WTC11 (cell line): ENCODE data around the gene CBX1. TPM values are rescaled to one million over a fixed set of nuclear protein-coding genes. Genes with fewer than 3 reads are reported as not detected.

ENCODE experiments used
- ATAC-seq: fragments of 200-7000 bp; cut with Tn5 transposase; 2 replicates; pipeline ENCODE4 v1.10.0; 2021; ENCODE audit warnings: mild to moderate bottlenecking, moderate library complexity
- CTCF ChIA-PET: fragments of 300-600 bp; sonication (Branson Sonifier 250); formaldehyde crosslinking; loops from one replicate; lab custom pipeline; 2021; ENCODE audit warnings: antibody characterized with exemption; lab: Charles Lee
- POLR2A ChIA-PET: fragments of 350-600 bp; sonication (Branson Sonifier 250); formaldehyde crosslinking; loops from one replicate; lab custom pipeline; 2021; ENCODE audit warnings: antibody characterized with exemption; lab: Charles Lee
- DNase-seq: peaks from one replicate; pipeline ENCODE4 v3.0.0; 2021; ENCODE audit warnings: low spot score
- H3K27ac Mint-ChIP-seq: 2 replicates; pipeline ENCODE4 v1.8.0; 2021; ENCODE audit warnings: mixed read lengths
- H3K27me3 Mint-ChIP-seq: 2 replicates; pipeline ENCODE4 v1.8.0; 2021; ENCODE audit warnings: low read depth, mild to moderate bottlenecking, moderate library complexity, mixed read lengths
- H3K36me3 Mint-ChIP-seq: 2 replicates; pipeline ENCODE4 v1.8.0; 2021; ENCODE audit warnings: mixed read lengths
- H3K4me1 Mint-ChIP-seq: 2 replicates; pipeline ENCODE4 v1.8.0; 2022; ENCODE audit warnings: mixed read lengths
- H3K4me3 Mint-ChIP-seq: 2 replicates; pipeline ENCODE4 v1.8.0; 2021; ENCODE audit warnings: mild to moderate bottlenecking, moderate library complexity, mixed read lengths
- H3K9me3 Mint-ChIP-seq: 2 replicates; pipeline ENCODE4 v1.8.0; 2021; ENCODE audit warnings: mixed read lengths
- E2F4 ChIP-seq: sonication (generic); formaldehyde crosslinking; IDR thresholded peaks from 2 replicates; pipeline ENCODE4 v1.8.1; 2022; ENCODE audit warnings: low read depth, mild to moderate bottlenecking, moderate library complexity, missing genetic modification reagents, borderline replicate concordance
- ELF4 ChIP-seq: sonication (generic); formaldehyde crosslinking; IDR thresholded peaks from 2 replicates; pipeline ENCODE4 v1.8.1; 2022; ENCODE audit warnings: low read depth, mild to moderate bottlenecking, moderate library complexity, missing genetic modification reagents
- GRHL2 ChIP-seq: fragments of 250-450 bp; sonication (Bioruptor Pico); IDR thresholded peaks from 2 replicates; pipeline ENCODE4 v1.8.0; 2022; ENCODE audit warnings: mild to moderate bottlenecking, moderate library complexity; ENCODE audit not compliant: insufficient replicate concordance, severe bottlenecking
- HMGA2 ChIP-seq: fragments of 250-450 bp; sonication (Bioruptor Pico); IDR thresholded peaks from 2 replicates; pipeline ENCODE4 v1.4.0; 2021; ENCODE audit warnings: mild to moderate bottlenecking, moderate library complexity
- JAZF1 ChIP-seq: fragments of 250-450 bp; sonication (Bioruptor Pico); IDR thresholded peaks from 2 replicates; pipeline ENCODE4 v1.9.0; 2021; ENCODE audit warnings: moderate library complexity, mild to moderate bottlenecking, inconsistent platforms
- KAT7 ChIP-seq: sonication (generic); formaldehyde crosslinking; IDR thresholded peaks from 2 replicates; pipeline ENCODE4 v1.8.1; 2023; ENCODE audit warnings: missing genetic modification reagents, mild to moderate bottlenecking, borderline replicate concordance
- MLX ChIP-seq: sonication (generic); formaldehyde crosslinking; IDR thresholded peaks from 2 replicates; pipeline ENCODE4 v1.8.1; 2023; ENCODE audit warnings: mild to moderate bottlenecking, missing genetic modification reagents, moderate library complexity
- NFATC4 ChIP-seq: fragments of 250-450 bp; sonication (Bioruptor Pico); IDR thresholded peaks from 2 replicates; pipeline ENCODE4 v1.9.0; 2021; ENCODE audit warnings: mild to moderate bottlenecking
- NR2C2 ChIP-seq: sonication (generic); formaldehyde crosslinking; IDR thresholded peaks from 2 replicates; pipeline ENCODE4 v1.8.0; 2022; ENCODE audit warnings: mild to moderate bottlenecking, missing genetic modification reagents
- PREB ChIP-seq: sonication (generic); formaldehyde crosslinking; IDR thresholded peaks from 2 replicates; pipeline ENCODE4 v1.8.1; 2022; ENCODE audit warnings: mild to moderate bottlenecking, missing genetic modification reagents, moderate library complexity, borderline replicate concordance
- SMAD3 ChIP-seq: sonication (generic); formaldehyde crosslinking; IDR thresholded peaks from 2 replicates; pipeline ENCODE4 v1.8.0; 2022; ENCODE audit warnings: missing genetic modification reagents, mild to moderate bottlenecking, borderline replicate concordance
- TCF7 ChIP-seq: sonication (generic); formaldehyde crosslinking; IDR thresholded peaks from 2 replicates; pipeline ENCODE4 v1.8.0; 2022; ENCODE audit warnings: mild to moderate bottlenecking, low read depth, missing genetic modification reagents, moderate library complexity
- ZNF219 ChIP-seq: sonication (generic); formaldehyde crosslinking; IDR thresholded peaks from 2 replicates; pipeline ENCODE4 v1.8.0; 2023; ENCODE audit warnings: missing genetic modification reagents, mild to moderate bottlenecking, borderline replicate concordance
- ZNF317 ChIP-seq: sonication (generic); formaldehyde crosslinking; IDR thresholded peaks from 2 replicates; pipeline ENCODE4 v1.8.1; 2023; ENCODE audit warnings: low read depth, mild to moderate bottlenecking, moderate library complexity, missing genetic modification reagents, borderline replicate concordance
- total RNA-seq: library from RNA; stranded (reverse); gene quantifications from 3 replicates; pipeline ENCODE4 v1.2.3, GENCODE V29; 2021
- TF ChIP-seq, protein P1 (sequence below): sonication (generic); formaldehyde crosslinking; IDR thresholded peaks from 2 replicates; pipeline ENCODE4 v1.8.1; 2023; ENCODE audit warnings: mild to moderate bottlenecking, missing genetic modification reagents
- TF ChIP-seq, protein P2 (sequence below): fragments of 250-450 bp; sonication (Bioruptor Pico); IDR thresholded peaks from 2 replicates; pipeline ENCODE4 v1.9.0; 2021; ENCODE audit warnings: mild to moderate bottlenecking
- TF ChIP-seq, protein P3 (sequence below): sonication (generic); formaldehyde crosslinking; IDR thresholded peaks from 2 replicates; pipeline ENCODE4 v1.8.0; 2022; ENCODE audit warnings: mild to moderate bottlenecking, missing genetic modification reagents
- TF ChIP-seq, protein P4 (sequence below): sonication (generic); formaldehyde crosslinking; IDR thresholded peaks from 2 replicates; pipeline ENCODE4 v1.8.1; 2022; ENCODE audit warnings: mild to moderate bottlenecking, moderate library complexity, missing genetic modification reagents

CBX1 gene
- total RNA-seq, 1 experiment from 2014 or later: 162 TPM

- CTCF ChIA-PET: interaction anchor here (1.3 to 2.2 kb wide), 3 partner anchors 46 to 101 kb away, joined by 5 to 7 read pairs (median 6); no protein-coding TSS in a partner anchor
- 0 out of 2 replicates have a peak overlapping the region, but pooled peaks have one; percentile 19 for H3K27ac Mint-ChIP-seq
- no peak for TF ChIP-seq ZNF219 (CRISPR knock-in tag)
- no peak for TF ChIP-seq TCF7 (CRISPR knock-in tag)
- no peak for TF ChIP-seq SMAD3 (CRISPR knock-in tag)
- no peak for TF ChIP-seq KAT7 (CRISPR knock-in tag)
- TF ChIP-seq, protein P1, sequence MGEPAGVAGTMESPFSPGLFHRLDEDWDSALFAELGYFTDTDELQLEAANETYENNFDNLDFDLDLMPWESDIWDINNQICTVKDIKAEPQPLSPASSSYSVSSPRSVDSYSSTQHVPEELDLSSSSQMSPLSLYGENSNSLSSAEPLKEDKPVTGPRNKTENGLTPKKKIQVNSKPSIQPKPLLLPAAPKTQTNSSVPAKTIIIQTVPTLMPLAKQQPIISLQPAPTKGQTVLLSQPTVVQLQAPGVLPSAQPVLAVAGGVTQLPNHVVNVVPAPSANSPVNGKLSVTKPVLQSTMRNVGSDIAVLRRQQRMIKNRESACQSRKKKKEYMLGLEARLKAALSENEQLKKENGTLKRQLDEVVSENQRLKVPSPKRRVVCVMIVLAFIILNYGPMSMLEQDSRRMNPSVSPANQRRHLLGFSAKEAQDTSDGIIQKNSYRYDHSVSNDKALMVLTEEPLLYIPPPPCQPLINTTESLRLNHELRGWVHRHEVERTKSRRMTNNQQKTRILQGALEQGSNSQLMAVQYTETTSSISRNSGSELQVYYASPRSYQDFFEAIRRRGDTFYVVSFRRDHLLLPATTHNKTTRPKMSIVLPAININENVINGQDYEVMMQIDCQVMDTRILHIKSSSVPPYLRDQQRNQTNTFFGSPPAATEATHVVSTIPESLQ (CRISPR knock-in tag): no peak
- POLR2A ChIA-PET: interaction anchor here (0.6 kb wide), 1 partner anchor 72 kb away, joined by 3 read pairs; no protein-coding TSS in a partner anchor
- H3K4me3 Mint-ChIP-seq: no peak overlapping the region
- ATAC-seq: no peak
- H3K9me3 Mint-ChIP-seq: no peaks in the 10 kb centered on the region
- H3K27me3 Mint-ChIP-seq: no peaks in the 10 kb centered on the region
- H3K36me3 Mint-ChIP-seq: peaks cover 13% of the 10 kb centered on the region
- no peak for DNase-seq
- peaks cover 6% of the 10 kb centered on the region for H3K4me1 Mint-ChIP-seq
These were observed 25.2 kb upstream of the CBX1 start for GRCh38 chr17:48126532-48126850.

DNA sequence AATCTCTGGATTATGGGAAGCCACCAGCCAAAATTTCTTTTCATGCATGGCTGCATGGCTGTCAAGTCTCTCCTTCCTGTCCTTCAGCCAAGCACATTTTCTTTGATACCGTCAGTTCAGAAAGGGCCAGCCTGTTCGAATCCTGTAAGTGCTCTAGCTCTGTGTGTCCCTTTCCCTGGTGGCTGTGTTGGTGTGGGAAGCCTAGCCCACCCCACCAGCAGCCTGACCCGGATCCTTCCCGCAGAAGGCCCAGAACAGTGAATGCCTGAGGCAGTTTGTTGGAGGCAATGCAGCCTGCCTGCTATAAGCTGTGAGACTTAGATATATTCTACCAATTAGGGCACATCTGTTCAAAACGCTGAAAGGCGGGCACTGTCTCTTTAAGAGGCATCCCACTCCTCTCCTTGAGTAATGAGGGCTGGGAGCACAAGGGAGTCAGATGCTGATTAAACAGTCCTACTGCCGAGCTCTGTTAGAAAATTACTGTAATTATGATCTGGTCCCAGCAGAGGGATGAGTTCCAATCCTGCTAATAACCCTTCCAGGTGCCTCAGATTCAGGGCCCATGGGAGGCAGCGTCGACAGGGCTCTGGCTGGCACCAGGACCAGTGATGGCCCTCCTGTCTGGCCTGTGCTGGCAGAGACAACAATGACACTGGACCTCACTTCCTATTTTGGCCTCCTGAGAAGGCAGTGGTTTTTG is 24.7 kb upstream of the CBX1 start:
- ATAC-seq (no peak), DNase-seq (no peak)
- Mint-ChIP-seq H3K27me3 (no peaks in the 10 kb centered on the region), H3K36me3 (peaks cover 18% of the 10 kb centered on the region), H3K27ac (0 out of 2 replicates have a peak overlapping the region, but pooled peaks have one; percentile 19), H3K9me3 (no peaks in the 10 kb centered on the region), H3K4me3 (no peak overlapping the region), H3K4me1 (peaks cover 4% of the 10 kb centered on the region)
- POLR2A ChIA-PET: interaction anchor here (0.6 to 1.4 kb wide), 4 partner anchors 15 to 342 kb away, joined by 3 to 8 read pairs (median 4); no protein-coding TSS in a partner anchor
- TF ChIP-seq, protein P2, sequence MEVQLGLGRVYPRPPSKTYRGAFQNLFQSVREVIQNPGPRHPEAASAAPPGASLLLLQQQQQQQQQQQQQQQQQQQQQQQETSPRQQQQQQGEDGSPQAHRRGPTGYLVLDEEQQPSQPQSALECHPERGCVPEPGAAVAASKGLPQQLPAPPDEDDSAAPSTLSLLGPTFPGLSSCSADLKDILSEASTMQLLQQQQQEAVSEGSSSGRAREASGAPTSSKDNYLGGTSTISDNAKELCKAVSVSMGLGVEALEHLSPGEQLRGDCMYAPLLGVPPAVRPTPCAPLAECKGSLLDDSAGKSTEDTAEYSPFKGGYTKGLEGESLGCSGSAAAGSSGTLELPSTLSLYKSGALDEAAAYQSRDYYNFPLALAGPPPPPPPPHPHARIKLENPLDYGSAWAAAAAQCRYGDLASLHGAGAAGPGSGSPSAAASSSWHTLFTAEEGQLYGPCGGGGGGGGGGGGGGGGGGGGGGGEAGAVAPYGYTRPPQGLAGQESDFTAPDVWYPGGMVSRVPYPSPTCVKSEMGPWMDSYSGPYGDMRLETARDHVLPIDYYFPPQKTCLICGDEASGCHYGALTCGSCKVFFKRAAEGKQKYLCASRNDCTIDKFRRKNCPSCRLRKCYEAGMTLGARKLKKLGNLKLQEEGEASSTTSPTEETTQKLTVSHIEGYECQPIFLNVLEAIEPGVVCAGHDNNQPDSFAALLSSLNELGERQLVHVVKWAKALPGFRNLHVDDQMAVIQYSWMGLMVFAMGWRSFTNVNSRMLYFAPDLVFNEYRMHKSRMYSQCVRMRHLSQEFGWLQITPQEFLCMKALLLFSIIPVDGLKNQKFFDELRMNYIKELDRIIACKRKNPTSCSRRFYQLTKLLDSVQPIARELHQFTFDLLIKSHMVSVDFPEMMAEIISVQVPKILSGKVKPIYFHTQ (CRISPR knock-in tag): no peak
- TF ChIP-seq JAZF1 (CRISPR knock-in tag) (no peak), MLX (no peak), NFATC4 (CRISPR knock-in tag) (no peak), E2F4 (CRISPR knock-in tag) (no peak), ZNF317 (no peak)
- TF ChIP-seq, protein P3, sequence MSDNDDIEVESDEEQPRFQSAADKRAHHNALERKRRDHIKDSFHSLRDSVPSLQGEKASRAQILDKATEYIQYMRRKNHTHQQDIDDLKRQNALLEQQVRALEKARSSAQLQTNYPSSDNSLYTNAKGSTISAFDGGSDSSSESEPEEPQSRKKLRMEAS (CRISPR knock-in tag): no peak
- CTCF ChIA-PET: interaction anchor here (0.7 to 2.2 kb wide), 6 partner anchors 10 to 137 kb away, joined by 3 to 7 read pairs (median 4); no protein-coding TSS in a partner anchor

- Mint-ChIP-seq H3K4me3 (no peak overlapping the region), H3K27me3 (no peaks in the 10 kb centered on the region), H3K9me3 (no peaks in the 10 kb centered on the region), H3K4me1 (peaks cover 2% of the 10 kb centered on the region; the same call in 1 of the 2 replicates), H3K27ac (no peak overlapping the region), H3K36me3 (peaks cover 30% of the 10 kb centered on the region)
- CTCF ChIA-PET: interaction anchor here (0.9 to 1.4 kb wide), 7 partner anchors 12 to 99 kb away, joined by 3 to 8 read pairs (median 5); no protein-coding TSS in a partner anchor
- POLR2A ChIA-PET: interaction anchor here (0.7 kb wide), 1 partner anchor 76 kb away, joined by 3 read pairs; the partner anchor contains the start of gene NFE2L1
- ATAC-seq (no peak), DNase-seq (no peak)
- TF ChIP-seq GRHL2 (CRISPR knock-in tag) (no peak), HMGA2 (CRISPR knock-in tag) (no peak), ZNF317 (no peak), NR2C2 (no peak), PREB (CRISPR knock-in tag) (no peak), ELF4 (no peak)
- TF ChIP-seq, protein P4, sequence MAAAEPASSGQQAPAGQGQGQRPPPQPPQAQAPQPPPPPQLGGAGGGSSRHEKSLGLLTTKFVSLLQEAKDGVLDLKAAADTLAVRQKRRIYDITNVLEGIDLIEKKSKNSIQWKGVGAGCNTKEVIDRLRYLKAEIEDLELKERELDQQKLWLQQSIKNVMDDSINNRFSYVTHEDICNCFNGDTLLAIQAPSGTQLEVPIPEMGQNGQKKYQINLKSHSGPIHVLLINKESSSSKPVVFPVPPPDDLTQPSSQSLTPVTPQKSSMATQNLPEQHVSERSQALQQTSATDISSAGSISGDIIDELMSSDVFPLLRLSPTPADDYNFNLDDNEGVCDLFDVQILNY: no peak
- TF ChIP-seq, protein P3 (CRISPR knock-in tag): no peak
These were observed 22.6 kb upstream of the CBX1 start for GRCh38 chr17:48123776-48124388.
